NCI-H2227 (cell line): ENCODE data around the gene FSCN2.

Experiments used
- DNase-seq: peaks from one replicate; lab custom pipeline; 2025; ENCODE audit not compliant: unreplicated experiment; lab: John Stamatoyannopoulos, UW

The FSCN2 gene

GRCh38 chr17:81527591-81528383 is at the start of gene FSCN2:
Gene FSCN2 (plus strand): TSS chr17:81528377. CDS start chr17:81528532, 155 bp downstream.
- DNase-seq = no peak

- DNase-seq = peak; percentile 55
Observed at GRCh38 chr17:81479175-81480071, 48.8 kb upstream of the FSCN2 start.

- no peak for DNase-seq
Observed at GRCh38 chr17:81480140-81481072, 47.8 kb upstream of the FSCN2 start.

GRCh38 chr17:81481073-81481799 is 46.9 kb upstream of the FSCN2 start:
- DNase-seq = peak; percentile 85

GRCh38 chr17:81481815-81482505 is 46.2 kb upstream of the FSCN2 start:
- DNase-seq = no peak

- no peak for DNase-seq
Observed at GRCh38 chr17:81482673-81483072, 45.5 kb upstream of the FSCN2 start.

GRCh38 chr17:81483085-81483861 is 44.9 kb upstream of the FSCN2 start:
- DNase-seq = no peak

GRCh38 chr17:81483862-81484194 is 44.3 kb upstream of the FSCN2 start:
- DNase-seq = no peak

GRCh38 chr17:81484195-81484979 is 43.8 kb upstream of the FSCN2 start:
- DNase-seq = peak; percentile 92

GRCh38 chr17:81486199-81486810 is 41.9 kb upstream of the FSCN2 start:
- DNase-seq = no peak

GRCh38 chr17:81487089-81487486 is 41.1 kb upstream of the FSCN2 start:
- no peak for DNase-seq

GRCh38 chr17:81487487-81488275 is 40.5 kb upstream of the FSCN2 start:
- DNase-seq = peak; percentile 94

- no peak for DNase-seq
Observed at GRCh38 chr17:81488276-81488860, 39.8 kb upstream of the FSCN2 start.

- no peak for DNase-seq
Observed at GRCh38 chr17:81489012-81489997, 38.9 kb upstream of the FSCN2 start.
